ENCODE measurements around the gene MSH2.
A peak's percentile ranks its signal among the peaks of the same experiment; 100 is the strongest.
"Not testable (repeated sequence)": the region's sequence is repeated elsewhere in the genome, so short reads cannot be mapped to it uniquely, and the experiment has no call there.

MSH2 gene

DNA sequence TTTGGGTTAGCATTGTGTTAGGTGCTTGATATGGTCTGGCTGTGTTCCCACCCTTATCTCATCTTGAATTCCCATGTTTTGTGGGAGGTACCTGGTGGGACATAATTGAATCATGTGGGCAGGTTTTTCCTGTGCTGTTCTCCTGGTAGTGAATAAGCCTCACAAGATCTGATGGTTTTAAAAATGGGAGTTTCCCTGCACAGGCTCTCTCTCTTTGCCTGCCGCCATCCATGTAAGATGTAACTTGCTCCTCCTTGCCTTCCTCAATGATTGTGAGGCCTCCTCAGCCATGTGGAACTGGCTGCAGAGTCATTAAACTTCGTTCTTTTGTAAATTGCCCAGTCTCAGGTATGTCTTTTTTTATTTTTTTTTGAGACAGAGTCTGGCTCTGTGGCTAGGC is 2.8 kb downstream of the MSH2 start:
- H3K4me3 ChIP-seq (ENCODE audit: control insufficient read depth, low read depth, low read length): no peak overlapping the region
- no peak for DNase-seq (ENCODE audit: low read depth)
- TF ChIP-seq, protein P1, sequence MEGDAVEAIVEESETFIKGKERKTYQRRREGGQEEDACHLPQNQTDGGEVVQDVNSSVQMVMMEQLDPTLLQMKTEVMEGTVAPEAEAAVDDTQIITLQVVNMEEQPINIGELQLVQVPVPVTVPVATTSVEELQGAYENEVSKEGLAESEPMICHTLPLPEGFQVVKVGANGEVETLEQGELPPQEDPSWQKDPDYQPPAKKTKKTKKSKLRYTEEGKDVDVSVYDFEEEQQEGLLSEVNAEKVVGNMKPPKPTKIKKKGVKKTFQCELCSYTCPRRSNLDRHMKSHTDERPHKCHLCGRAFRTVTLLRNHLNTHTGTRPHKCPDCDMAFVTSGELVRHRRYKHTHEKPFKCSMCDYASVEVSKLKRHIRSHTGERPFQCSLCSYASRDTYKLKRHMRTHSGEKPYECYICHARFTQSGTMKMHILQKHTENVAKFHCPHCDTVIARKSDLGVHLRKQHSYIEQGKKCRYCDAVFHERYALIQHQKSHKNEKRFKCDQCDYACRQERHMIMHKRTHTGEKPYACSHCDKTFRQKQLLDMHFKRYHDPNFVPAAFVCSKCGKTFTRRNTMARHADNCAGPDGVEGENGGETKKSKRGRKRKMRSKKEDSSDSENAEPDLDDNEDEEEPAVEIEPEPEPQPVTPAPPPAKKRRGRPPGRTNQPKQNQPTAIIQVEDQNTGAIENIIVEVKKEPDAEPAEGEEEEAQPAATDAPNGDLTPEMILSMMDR (conservative IDR thresholded peaks at IDR 0.05; ENCODE audit: control insufficient read depth, insufficient read depth, low read depth, low read length): no peak

GRCh38 chr2:47406649-47407330 is 3.8 kb downstream of the MSH2 start:
- not testable (repeated sequence) for H3K4me3 ChIP-seq (ENCODE audit: control insufficient read depth, low read depth, low read length); DNase-seq (ENCODE audit: low read depth)

DNA sequence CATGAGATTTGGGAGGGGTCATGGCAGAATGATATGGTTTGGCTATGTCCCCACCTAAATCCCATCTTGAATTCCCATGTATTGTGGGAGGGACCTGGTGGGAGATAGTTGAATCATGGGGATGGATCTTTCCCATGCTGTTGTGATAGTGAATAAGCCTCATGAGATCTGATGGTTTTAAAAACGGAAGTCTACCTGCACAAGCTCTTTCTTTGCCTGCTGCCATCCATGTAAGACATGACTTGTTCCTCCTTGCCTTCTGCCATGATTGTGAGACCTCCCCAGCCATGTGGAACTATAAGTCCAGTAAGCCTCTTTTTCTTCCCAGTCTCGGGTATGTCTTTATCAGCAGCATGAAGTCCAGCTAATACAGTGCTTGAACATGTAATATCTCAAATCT is 5.0 kb downstream of the MSH2 start:
- DNase-seq (ENCODE audit: low read depth); H3K4me3 ChIP-seq (ENCODE audit: control insufficient read depth, low read depth, low read length): not testable (repeated sequence)

- no peak for DNase-seq (ENCODE audit: low read depth)
- TF ChIP-seq, protein P1 (conservative IDR thresholded peaks at IDR 0.05; ENCODE audit: control insufficient read depth, insufficient read depth, low read depth, low read length): no peak
- H3K4me3 ChIP-seq (ENCODE audit: control insufficient read depth, low read depth, low read length): no peak overlapping the region
Measured at GRCh38 chr2:47414682-47415458, 11.9 kb downstream of the MSH2 start.

GRCh38 chr2:47420214-47420613 is 17.3 kb downstream of the MSH2 start:
- TF ChIP-seq, protein P1 (conservative IDR thresholded peaks at IDR 0.05; ENCODE audit: control insufficient read depth, insufficient read depth, low read depth, low read length): no peak
- no peak overlapping the region for H3K4me3 ChIP-seq (ENCODE audit: control insufficient read depth, low read depth, low read length)
- no peak for DNase-seq (ENCODE audit: low read depth)

DNA sequence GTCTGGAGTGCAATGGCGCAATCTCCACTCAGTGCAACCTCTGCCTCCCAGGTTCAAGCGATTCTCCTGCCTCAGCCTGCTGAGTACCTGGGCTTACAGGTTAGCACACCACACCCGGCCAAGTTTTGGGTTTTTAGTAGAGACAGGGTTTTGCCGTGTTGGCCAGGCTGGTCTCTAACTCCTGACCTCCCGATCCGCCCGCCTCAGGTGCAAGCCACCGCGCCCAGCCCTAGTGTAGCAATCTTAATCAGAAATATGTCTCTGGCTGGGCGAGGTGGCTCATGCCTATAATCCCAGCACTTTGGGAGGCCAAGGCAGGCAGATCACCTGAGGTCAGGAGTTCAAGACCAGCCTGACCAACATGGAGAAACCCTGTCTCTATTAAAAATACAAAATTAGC is 17.7 kb downstream of the MSH2 start:
- not testable (repeated sequence) for DNase-seq (ENCODE audit: low read depth)

DNA sequence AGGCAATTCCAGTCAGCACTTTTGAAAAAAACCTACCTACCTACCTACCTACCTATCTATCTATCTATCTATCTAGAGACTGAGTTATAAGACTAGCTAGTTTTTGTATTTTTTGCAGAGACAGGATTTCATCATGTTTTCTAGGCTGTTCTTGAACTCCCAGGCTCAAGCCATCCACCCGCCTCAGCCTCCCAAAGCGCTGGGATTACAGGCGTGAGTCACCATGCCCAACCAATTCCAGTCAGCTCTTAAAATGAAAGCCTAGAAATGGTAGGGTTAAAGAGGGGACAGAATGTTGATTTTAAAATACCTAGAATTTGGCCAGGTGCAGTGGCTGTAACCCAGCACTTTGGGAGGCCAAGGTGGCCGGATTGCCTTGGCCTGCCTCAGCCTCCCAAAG is 19.1 kb downstream of the MSH2 start:
- peak; percentile 43 for DNase-seq (ENCODE audit: low read depth)
- H3K4me3 ChIP-seq (ENCODE audit: control insufficient read depth, low read depth, low read length): no peak overlapping the region
- TF ChIP-seq, protein P1 (conservative IDR thresholded peaks at IDR 0.05; ENCODE audit: control insufficient read depth, insufficient read depth, low read depth, low read length): no peak

More for the DNA sequence above, 17.7 kb downstream of the MSH2 start:
- not testable (repeated sequence) for H3K4me3 ChIP-seq (ENCODE audit: control insufficient read depth, low read depth, low read length)

DNA sequence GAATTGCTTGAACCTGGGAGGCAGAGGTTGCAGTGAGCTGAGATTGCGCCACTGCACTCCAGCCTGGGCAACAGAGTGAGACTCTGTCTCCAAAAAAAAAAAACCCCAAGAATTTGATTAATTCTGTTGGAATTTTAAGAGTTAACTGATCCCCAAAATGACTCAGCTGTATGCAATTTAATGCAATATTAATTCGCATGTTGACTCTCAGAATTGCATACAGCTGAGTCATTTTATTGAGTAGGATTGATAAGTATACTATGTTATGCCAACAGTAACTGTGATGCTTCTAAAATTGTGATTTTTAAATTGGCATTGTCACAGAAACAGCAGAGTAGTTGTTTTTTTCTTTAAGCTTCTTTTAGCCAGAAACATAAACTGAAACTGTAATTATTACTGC is 19.6 kb downstream of the MSH2 start:
- no peak overlapping the region for H3K4me3 ChIP-seq (ENCODE audit: control insufficient read depth, low read depth, low read length)
- TF ChIP-seq, protein P1 (conservative IDR thresholded peaks at IDR 0.05; ENCODE audit: control insufficient read depth, insufficient read depth, low read depth, low read length): no peak
- DNase-seq (ENCODE audit: low read depth): peak; percentile 70

All from fibroblast of mammary gland (primary cell).